AG09309 (cell line): ENCODE measurements around the gene B3GNT9.

ENCODE experiments used
- DNase-seq: peaks from one replicate; pipeline ENCODE4 v3.0.0-alpha.2; 2010; ENCODE audit warnings: low read depth
- H3K4me3 ChIP-seq: 2 replicates; pipeline ENCODE4 v1.5.1; 2011; ENCODE audit warnings: mild to moderate bottlenecking, low read depth, low read length, moderate library complexity; ENCODE audit not compliant: control insufficient read depth
- CTCF ChIP-seq: IDR thresholded peaks from 2 replicates; pipeline ENCODE4 v1.5.1; 2011; ENCODE audit warnings: mild to moderate bottlenecking, low read depth, low read length, inconsistent platforms; ENCODE audit not compliant: insufficient read depth, control insufficient read depth; ENCODE audit errors: missing control alignments

B3GNT9 gene

DNA sequence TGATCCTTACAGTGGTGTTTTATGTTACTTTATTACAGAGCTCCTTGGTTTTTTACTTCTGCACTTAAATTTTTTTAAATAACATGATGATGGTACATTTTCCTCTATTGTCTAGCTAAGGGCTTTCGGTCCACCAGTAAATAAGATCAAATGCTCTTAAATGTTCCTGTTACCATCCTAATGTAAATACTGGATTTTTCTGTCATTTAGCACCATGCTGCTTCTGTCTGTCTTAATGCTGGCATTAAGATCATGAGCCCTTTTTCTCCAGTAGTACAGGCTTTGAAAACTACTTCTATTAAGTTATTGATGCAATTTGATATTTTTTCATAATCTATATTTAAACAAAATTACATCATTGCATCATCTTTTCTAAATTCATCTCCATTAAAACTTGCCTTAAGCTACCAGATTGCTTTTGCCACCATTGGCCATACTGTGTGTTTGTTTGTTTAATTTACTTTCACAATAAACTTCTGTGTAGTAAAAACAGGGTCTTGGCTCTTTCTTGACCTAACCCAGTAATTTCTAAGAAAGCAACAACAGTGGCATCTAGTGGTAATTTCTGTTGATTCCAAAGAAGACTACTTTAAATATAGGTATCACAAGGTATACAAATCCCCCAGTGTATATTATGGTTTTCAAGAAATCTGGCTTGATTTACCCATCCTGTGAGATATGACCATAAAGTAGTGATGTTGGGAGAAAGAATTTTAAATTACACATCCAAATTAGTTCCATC, 50.1 kb downstream of the B3GNT9 start:
- no peak for DNase-seq
- TF ChIP-seq CTCF, result peak; percentile 36
- H3K4me3 ChIP-seq, result no peak overlapping the region

DNA sequence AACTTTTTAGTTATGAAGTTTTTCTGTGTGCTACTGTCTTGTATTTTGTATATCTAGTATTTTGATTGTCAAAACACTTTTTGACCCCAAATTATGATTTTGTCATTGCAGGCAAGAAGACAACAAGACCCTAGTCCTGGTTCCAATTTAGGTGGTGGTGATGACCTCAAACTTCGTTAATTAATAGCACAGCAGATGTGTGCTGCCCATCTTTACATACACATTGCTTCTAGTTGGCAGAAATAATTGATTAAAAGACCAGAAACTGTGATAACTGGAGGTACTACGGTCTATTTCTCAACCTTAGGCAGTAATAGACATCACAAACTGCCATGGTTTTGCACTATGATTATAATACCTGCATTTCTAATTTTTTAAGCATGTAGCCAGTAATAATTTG, 52.2 kb downstream of the B3GNT9 start:
- DNase-seq, result no peak
- no peak overlapping the region for H3K4me3 ChIP-seq
- TF ChIP-seq CTCF, result no peak
